Dermis blood vessel endothelial cell (primary cell): ENCODE data around the gene GDPD3. TPM values are rescaled to one million over a fixed set of nuclear protein-coding genes. Genes with fewer than 3 reads are reported as not detected.
"Not testable (repeated sequence)": the region's sequence is repeated elsewhere in the genome, so short reads cannot be mapped to it uniquely, and the experiment has no call there.

Source experiments
- DNase-seq: peaks from one replicate; pipeline ENCODE4 v3.0.0; 2010
- total RNA-seq: library from RNA; depleted of rRNA; stranded (reverse); fragments of >200 nt; gene quantifications from 2 replicates; pipeline ENCODE4 v1.2.3, GENCODE V29; 2014

GDPD3 gene
- total RNA-seq, 1 donor from 2014 or later, result 2.2 TPM

DNA sequence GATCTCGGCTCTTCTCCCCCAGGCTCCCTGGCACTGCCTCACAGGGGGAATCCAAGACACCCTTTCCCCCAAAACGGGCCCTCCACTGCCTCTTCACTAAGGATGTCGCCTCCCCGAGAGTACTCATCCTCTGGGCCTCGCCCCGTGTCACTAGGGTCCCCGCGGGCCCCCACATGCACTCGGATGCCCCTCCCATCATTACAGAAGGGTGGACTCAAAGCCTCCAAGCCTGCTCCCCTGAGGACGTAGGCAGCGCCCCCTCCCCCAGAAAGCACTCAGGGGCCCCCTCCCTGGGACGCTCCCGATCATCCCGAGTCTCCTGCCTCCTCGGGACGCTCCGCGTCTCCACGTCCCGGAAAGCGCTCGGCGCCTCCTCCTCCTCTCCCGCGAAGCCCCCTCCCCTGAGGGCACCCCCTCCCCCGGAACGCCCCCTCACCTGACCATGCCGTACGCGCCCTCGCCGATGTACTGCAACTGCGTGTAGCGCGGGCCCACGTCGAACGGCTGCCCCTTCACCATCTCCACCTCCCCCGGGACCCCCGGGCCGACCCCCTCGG lies 9.3 kb upstream of the GDPD3 start:
- DNase-seq, result peak; percentile 42

DNA sequence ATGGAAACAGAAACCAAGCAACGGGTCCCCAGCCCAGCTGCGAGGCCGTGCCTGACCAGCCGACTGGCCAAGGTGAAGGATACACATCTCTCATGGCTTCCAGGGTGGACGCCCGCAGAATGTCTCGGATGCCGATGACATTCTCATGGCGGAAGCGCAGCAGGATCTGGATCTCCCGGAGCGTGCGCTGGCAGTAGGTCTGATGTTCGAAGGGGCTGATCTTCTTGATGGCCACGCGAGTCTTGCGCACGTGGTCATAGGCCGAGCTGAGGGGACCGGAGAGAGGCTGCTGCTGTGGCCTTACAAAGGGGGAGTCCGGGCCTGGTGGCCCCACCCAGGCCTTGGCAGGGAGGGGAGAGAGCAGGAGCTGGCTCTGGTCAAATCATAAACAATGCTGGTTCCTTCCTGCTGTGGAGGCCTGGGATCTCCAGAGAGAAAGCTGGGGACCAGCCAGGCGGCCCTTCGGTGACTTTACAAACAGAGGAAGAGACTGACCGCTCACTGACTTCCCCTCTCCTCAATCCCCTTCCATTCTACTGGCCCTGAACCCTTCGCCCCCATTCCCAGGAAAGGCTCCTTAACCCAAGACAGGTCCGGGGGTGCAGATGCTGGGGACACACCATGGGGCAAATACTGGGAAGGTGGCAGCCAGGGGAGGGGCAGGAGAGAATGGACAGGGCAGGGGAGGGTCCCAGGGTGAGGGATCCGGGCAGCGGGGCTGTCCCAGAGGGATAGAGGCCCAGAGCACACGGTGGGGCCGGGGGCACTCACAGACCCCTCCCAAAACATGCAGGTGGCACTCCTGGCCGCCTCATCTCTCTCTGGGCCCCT lies 8.6 kb upstream of the GDPD3 start:
- DNase-seq, result peak; percentile 72

DNA sequence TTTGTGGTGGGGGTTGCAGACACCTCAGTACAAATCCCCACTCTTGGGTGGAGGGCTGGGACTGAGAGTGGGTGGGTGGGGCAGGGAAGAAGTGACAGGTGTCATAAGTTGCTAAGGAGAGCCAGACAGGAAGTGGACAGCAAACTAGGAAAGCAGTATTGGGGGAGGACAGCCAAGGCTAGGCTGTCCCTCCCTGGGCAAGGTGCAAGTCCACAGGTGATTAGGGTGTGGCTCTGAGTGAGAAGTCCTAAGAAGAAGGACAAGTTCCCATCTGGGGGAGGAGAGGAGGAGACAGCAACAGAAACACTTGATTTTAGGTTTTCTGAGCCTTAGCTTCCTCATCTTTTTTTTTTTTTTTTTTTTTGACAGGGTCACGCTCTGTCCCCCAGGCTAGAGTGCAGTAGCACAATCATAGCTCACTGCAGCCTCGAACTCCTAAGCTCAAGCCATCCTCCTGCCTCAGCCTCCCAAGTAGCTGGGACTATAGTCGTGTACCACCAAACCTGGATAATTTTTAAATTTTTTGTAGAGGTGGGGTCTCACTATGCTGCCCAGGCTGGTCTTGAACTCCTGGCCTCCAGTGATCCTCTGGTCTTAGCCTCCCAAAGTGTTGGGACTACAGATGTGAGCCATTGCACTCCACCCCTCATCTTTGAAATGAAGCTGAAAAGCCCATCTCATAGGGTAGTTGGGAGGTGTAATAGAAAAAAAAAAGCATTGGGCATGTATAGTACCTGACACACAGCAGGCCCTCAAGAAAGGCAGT lies 7.2 kb upstream of the GDPD3 start:
- no peak for DNase-seq

DNA sequence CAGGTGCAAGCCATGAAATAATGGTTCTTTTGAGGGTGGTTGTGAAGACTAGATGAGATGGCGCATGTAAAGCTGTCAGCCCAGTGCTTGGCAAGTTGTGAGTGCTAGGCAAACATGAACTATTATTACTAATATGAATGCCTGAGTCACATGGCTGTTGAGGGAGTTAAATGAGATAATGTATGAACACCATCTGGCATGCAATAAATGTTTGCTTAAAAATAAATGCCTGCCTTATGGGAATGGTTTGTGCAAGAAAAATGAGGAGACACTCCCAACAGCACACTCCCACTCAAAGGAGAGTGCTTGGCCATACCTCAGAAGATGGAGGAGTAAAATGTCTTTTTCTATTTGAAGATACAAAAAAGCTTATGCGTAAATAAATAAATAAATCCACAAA lies 6.1 kb upstream of the GDPD3 start:
- no peak for DNase-seq

DNA sequence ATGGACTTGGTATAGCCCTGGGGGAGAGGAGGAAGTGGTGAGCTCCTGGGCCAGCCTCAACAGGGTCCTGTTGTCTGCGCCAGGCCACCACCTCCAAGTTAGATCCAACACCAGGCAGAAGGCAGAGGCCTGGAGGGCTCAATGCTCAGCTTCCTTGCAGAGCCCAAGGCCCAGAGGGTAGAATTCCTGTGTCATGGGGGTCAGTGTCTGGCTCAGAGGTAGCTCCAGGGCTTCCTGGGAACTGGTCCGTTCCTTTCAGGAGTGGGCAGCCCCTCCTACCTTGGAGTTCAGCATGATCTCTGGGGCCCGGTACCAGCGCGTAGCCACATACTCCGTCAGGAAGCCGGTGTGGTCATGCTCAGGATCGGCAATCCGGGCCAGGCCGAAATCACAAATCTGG lies 4.4 kb upstream of the GDPD3 start:
- no peak for DNase-seq

DNA sequence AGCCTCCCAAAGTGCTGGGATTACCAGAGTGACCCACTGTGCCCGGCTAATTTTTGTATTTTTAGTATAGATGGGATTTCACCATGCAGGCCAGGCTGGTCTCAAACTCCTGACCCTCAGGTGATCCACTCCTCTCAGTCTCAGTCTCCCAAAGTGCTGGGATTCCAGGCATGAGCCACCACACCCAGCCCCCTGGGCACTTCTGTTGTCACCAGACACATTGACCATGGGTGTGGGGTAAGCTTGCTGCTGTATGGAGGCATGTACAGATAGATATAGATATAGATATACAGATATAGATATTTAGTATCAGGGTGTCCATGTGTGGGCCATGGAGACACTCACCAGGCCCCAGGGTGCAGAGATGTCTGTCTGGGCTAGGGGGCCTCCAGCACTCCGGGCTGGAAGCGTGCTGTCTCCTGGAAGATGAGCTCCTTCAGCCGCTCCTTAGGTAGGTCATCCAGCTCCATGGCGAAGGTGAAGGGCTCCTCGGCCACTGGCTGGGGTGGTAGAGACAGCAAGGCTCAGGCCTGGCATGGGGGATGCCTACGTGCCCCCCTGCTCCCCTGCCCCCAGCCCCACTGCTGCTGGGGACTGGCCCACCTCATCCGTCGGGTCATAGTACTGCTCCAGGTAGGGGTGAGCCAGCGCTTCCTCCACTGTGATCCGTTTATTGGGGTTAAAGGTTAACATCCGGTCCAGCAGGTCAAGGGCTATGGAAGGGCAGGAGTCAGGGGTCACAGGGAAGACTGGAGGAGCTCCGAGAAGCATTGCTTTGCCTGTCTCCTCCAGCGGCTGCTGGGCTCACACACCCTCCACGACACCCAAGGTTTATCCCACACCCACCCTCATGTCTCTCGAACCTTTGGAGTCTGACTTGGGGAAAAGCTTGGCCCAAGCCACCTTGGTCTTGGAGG lies 3.2 kb upstream of the GDPD3 start:
- DNase-seq, result no peak

DNA sequence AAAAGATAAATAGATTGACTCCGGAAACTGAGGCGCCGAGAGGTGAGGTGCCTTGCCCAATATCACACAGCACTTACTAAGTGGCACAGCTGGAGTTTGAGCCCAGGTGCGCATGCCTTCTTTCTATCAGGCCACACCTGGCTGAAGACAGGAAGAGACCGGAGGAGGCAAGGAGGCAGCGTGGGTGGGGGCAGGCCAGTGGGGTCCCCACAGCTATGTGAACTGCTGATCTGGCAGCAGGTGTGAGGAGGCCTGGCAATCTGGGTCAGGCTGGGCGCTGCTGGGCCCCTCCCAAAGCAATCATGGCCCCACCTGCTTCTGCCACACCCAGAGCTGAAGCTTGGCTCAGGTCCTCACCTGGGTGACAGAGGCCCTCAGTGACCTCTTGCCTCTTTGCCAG lies 1.9 kb upstream of the GDPD3 start:
- DNase-seq, result no peak

DNA sequence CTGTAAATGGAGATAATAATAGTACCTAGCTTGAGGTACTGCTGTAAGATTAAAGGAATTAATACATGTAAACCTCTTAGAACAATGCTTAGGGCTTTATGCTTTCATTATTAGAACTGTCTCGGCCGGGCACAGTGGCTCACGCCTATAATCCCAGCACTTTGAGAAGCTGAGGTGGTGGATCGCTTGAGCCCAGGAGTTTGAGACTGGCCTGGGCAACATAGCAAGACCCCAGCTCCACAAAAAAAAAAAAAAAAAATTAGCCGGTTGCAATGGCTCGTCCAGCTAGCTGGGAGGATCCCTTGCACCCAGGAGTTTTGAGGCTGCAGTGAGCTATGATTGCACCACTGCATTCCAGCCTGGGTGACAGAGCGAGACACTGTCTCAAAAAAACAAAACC lies 1.5 kb upstream of the GDPD3 start:
- not testable (repeated sequence) for DNase-seq

DNA sequence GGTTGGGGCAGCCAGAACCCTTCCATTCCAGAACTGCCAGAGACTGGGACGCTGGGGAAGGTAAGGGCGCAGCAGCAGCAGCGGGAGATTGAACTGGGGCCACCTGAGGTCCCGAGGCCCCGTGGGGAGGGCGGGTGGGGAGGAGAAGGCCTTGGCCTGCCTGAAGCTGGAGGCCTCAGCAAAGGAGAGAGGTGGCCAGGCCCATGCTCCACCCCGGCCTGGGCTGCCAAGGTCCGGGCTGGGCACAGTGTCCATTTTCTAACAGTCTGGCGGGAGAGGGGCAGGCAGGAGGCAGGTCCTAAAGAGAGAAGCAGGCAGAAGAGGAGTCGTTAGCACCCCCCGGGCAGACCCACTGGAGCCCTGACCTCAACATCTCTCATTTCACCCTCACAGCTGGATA lies 1.1 kb upstream of the GDPD3 start:
- no peak for DNase-seq

DNA sequence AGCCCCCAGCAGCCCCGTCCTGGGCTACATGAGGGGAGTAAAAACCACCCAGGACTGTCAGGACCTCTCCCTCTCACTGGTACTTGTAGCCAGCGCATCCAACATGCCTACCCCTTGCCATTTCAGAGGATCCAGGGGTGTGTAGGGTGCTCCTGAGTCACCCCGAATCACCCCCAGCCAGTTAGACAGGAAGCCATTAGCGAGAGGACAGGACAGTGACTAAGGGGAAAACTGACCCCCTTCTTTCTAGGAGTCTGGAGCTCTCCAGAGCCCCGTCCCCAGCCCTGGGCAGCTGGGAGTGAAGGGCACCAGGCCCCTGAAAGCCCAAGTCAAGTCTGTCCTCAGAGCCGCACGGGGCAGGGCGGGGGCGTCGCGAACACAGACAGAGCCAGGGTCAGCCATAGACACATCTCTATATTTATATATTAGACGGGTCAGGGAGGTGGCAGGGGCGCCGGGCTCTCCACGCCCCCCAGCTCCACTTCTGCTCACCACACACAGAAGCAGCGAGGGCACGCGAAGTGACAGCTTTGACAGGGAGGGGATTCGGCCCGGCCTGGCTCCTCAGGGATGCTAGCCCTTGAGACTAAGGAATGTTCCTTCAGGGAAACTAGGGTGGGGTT lies 485 bp upstream of the GDPD3 start:
- no peak for DNase-seq

DNA sequence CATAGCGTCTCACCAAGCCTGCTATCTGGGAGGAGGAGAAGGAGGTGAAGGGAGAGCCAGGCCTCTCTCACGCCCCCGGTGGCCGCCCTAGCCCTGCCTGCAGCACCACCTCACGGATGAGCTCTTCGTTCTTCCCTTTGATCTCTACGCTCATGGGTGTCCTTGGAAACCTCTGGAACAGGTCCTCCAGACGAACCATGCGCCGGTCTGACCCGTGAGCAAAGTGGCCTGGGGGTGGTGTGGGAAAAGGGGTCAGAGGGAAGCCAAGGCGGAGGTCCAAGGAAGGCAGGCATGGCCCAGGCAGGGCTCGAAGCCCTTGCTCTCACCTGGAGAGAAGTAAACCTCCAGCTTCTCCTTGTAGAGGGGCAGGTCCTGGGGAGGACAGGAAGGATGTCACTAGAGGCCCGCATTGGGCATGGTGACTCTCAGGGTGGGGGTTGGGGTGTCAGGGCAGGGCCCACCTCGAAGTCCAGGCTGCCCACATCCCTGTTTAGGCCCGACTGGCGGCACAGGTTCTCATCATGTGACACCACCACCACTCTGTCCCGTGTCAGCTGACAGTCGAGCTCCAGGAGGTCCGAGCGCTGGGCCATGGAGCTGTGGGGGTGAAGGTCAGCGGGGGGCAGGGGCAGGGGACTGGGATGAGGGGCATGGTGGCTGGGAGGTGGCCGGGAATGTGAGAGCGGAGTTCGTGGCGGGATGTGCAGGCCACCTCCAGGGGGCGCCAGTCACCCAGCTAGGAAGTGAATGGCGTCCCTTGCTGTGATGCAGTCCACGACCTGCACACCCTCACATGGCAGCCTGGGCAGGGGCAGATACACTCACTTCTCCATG lies 923 bp downstream of the GDPD3 start:
- peak; percentile 79 for DNase-seq

DNA sequence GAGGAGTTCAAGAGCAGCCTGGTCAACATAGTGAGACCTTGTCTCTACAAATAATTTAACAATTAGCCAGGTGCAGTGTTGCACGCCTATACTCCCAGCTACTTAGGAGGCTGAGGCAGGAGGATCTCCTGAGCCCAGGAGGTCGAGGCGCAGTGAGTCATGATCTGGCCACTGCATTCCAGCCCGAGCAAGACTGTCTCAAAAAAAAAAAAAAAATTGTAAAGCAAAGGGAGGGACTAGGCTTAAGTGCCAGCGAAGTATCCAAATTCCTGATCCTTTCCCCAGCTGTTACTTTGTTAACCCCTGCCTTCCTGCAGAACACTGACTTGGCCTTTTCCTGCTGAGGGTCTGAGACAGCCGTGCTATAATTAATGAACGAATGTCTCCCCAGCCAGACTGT lies 2.7 kb downstream of the GDPD3 start:
- no peak for DNase-seq

DNA sequence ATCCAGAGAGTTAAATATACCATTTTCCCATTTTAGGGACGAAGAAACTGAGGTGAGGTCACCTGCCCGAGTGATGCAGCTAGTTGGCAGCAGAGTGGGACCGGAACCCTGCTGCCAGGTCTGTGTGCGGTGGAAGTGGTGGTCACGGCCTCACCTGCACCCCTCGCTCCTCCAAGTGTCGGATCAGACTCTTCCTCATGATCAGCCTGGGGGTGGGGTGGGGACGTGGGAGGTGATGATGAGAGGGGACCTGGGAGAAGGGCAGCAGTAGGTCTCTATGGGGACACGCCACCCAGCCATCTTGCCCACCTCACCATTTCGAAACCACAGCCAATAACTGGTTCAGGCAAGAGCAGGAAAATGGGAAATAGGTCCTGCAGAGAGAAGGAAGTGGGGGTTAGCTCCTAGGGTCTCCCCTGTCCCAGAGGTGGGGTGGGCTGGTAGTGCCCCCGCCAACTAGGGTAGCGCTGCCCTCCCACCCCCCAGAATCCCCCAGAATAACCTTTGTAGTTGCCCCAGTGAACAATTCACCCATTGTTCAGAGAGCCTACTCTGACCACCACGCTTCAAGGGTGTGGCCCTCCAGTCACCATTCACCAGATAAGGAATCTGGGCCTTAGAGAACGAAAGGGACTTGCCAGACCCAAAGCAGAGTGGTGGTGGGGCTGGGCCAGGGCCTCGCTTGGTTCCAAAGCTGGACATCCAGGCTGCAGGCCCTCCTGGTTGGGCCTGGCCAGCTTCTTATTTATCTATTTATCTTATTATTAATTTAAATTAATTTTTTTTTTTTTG lies 5.1 kb downstream of the GDPD3 start:
- DNase-seq, result no peak

DNA sequence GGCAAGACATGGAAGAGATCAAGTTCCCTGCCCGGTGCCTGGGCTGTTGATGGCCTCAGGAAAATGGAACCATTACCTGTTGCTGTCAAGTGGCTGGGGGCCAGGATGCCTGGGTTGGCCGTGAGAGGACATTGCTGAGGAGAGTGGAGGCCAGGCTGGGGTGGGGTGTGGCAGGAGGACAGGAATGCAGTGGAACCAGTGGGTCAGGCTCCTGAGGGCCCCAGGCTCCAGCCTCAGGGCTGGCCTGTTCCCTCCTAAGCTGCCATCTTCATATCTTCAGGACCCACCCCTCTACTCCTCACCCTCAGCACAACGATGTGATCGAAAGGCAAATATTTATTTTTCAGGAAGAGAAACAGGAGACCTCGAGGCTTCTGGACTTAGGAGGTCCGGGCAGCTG lies 8.8 kb downstream of the GDPD3 start:
- no peak for DNase-seq

DNA sequence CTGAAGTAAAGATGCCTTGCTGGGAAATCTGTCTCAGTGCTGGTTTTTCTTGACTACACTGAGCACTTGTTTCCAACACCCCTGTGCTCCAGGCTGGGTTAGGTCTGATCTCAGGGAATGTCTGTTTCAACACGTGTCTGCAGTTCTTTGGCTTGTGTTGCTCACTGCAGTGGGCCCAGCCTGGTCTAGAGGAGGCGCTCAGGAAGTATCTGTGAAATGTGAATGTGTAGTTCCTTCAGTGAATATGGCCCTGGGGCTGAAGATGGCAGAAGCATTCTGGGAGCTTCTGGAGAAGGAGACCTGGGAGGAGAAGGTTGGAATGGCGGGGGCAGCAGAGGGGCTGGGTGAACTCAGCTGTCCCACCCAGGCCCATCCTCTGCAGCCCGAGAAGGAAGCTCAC lies 9.2 kb downstream of the GDPD3 start:
- DNase-seq, result no peak

DNA sequence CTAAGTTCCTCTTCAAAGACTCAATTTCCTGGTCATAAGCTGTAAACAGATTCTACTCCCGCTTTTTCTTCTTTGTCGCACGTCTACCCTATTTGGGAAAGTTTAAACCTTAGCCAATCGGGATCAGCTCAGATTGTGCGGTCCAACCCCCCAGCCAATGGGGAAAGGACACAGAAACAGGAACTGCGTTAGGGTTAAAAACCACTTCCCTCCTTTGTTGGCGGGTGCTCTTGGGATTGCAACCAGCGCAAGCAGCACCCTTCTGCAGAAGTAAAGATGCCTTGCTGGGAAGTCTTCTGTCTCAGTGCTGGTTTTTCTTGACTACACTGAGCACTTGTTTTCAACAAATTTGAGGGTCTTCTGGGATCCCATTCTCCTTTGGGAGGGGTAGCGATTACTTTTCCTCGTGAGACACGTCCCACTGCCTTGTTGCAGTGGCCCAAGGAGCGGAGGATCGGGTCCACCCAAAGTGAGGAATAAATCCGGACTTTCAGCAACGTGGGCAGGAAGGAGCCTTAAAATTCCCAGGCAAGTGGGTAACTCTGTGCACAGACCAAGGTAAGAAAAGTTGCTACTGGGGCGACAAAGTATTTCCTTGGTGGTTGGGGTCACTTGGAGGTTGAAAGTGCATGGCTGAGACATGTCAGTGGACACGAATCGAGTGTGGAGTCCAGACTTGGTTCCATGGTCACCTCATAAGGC lies 16.3 kb downstream of the GDPD3 start:
- DNase-seq, result peak; percentile 15

DNA sequence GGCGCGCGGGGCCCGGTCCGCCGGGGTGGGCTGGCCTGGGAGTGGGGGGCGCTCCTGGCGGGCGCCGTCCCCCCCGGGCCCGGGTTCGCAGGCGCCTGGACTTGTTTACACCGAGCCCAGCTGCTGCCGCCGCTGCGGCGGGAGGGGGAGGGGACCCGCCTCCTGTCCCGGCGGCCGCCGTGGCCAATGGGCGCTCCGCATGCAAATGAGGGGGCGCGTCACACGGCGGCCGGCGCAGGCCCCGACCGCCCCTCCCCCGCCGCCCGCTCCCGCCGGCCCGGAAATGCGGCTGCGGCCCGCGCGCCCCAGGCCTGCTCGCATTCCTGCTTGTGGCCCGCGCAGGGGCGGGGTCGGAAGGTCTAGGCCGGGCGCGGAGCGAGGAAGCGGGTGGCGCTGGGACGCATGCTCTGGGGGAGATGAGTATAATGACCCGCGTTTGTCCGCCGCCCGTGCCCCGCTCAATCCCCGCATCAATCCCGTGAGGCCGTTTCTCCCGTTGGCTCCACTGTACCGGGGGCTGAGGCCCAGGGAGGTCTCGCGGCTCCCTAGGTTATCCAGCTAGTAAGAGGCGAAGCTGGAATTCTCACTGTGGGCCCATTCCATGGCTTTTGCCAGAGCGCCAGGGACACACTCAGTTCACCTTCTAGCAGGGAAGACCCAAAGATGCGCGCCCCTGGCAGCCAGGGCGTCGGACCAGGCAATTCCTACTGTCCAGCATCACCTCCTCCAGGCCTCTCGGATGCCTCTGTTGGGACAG lies 17.1 kb downstream of the GDPD3 start, which contains the start of gene YPEL3:
Gene YPEL3, minus strand, starts transcription at position 109 of the 757 bp plus-strand sequence. CDS start 731 bp downstream, outside the sequence.
- DNase-seq, result peak; percentile 93

DNA sequence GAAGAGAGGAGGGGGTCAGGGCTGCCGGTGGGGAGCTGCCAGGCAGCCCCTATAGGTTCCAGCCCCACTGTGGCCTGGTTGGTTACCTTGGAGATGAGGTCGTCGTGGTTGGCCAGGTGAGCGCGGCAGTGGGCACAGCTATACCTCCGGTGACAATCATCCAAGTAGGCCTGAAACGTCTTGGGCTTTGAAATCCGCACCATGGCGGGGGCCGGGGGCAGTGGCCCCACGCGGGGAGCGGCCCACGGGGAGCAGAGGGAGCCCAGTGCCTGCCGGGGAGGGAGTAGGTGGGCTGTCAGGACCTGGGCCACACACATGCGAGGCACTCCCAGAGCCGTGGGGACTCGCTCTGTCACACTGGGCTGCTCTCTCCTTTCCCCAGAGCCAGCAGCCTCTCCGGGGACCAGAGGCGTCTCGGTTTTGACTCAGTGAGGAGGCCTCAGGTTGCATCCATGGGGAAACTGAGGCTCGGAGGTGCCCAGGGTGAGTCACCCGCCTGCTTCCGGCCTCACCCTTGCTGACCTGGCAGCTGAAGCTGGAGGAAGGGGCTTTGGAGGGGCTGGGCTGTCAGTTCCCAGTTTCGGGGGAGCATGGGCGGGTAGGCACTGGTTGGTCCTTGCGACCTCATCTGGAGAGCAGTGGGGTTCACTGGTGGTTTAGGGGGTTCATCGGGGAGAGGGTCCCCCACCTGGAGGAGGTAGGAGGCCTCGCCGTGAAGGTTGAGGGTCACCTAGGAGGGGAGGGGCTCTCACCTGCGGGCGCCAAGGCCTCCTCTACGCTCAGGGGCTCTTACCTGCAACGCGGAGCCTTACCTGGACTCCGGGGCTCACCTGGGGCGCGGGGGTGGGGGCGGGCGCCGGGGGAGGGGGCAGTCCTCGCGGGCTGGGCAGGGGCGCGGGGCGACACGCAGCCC lies 17.9 kb downstream of the GDPD3 start:
- peak; percentile 28 for DNase-seq
